ENCODE data around the gene VTI1A.
"Not testable (repeated sequence)": the region's sequence is repeated elsewhere in the genome, so short reads cannot be mapped to it uniquely, and the experiment has no call there.

The VTI1A gene

GRCh38 chr10:112454910-112455779 lies 8.1 kb downstream of the VTI1A start:
- no peak for DNase-seq (ENCODE audit: low read depth)

- DNase-seq (ENCODE audit: low read depth), result no peak
Measured at GRCh38 chr10:112456533-112456932, 9.5 kb downstream of the VTI1A start.

GRCh38 chr10:112460366-112460765 lies 13.4 kb downstream of the VTI1A start:
- DNase-seq (ENCODE audit: low read depth), result no peak

GRCh38 chr10:112461029-112461887 lies 14.2 kb downstream of the VTI1A start:
- no peak for DNase-seq (ENCODE audit: low read depth)

GRCh38 chr10:112464074-112464473 lies 17.1 kb downstream of the VTI1A start:
- DNase-seq (ENCODE audit: low read depth), result not testable (repeated sequence)

GRCh38 chr10:112465299-112465883 lies 18.4 kb downstream of the VTI1A start:
- DNase-seq (ENCODE audit: low read depth), result no peak

- no peak for DNase-seq (ENCODE audit: low read depth)
Measured at GRCh38 chr10:112466802-112467201, 19.8 kb downstream of the VTI1A start.

- DNase-seq (ENCODE audit: low read depth), result no peak
Measured at GRCh38 chr10:112467541-112468075, 20.6 kb downstream of the VTI1A start.

GRCh38 chr10:112471878-112472487 lies 25.0 kb downstream of the VTI1A start:
- DNase-seq (ENCODE audit: low read depth), result no peak

GRCh38 chr10:112475575-112476218 lies 28.7 kb downstream of the VTI1A start:
- DNase-seq (ENCODE audit: low read depth), result no peak

GRCh38 chr10:112481602-112482001 lies 34.6 kb downstream of the VTI1A start:
- DNase-seq (ENCODE audit: low read depth), result no peak

GRCh38 chr10:112484399-112484798 lies 37.4 kb downstream of the VTI1A start:
- no peak for DNase-seq (ENCODE audit: low read depth)

- DNase-seq (ENCODE audit: low read depth), result no peak
Measured at GRCh38 chr10:112487964-112488363, 40.9 kb downstream of the VTI1A start.

- no peak for DNase-seq (ENCODE audit: low read depth)
Measured at GRCh38 chr10:112490545-112490944, 43.5 kb downstream of the VTI1A start.

GRCh38 chr10:112491144-112491543 lies 44.1 kb downstream of the VTI1A start:
- no peak for DNase-seq (ENCODE audit: low read depth)

GRCh38 chr10:112492736-112493135 lies 45.7 kb downstream of the VTI1A start:
- DNase-seq (ENCODE audit: low read depth), result no peak

GRCh38 chr10:112497347-112497950 lies 50.4 kb downstream of the VTI1A start:
- DNase-seq (ENCODE audit: low read depth), result no peak

- DNase-seq (ENCODE audit: low read depth), result no peak
Measured at GRCh38 chr10:112498806-112499205, 51.8 kb downstream of the VTI1A start.

- DNase-seq (ENCODE audit: low read depth), result not testable (repeated sequence)
Measured at GRCh38 chr10:112499985-112500384, 53.0 kb downstream of the VTI1A start.

GRCh38 chr10:112502536-112502935 lies 55.5 kb downstream of the VTI1A start:
- DNase-seq (ENCODE audit: low read depth), result no peak

- no peak for DNase-seq (ENCODE audit: low read depth)
Measured at GRCh38 chr10:112503643-112504042, 56.6 kb downstream of the VTI1A start.
